Measurements from ENCODE around the gene SEC14L6. TPM values are rescaled to one million over a fixed set of nuclear protein-coding genes. Genes with fewer than 3 reads are reported as not detected.

SEC14L6 gene
- total RNA-seq, 3 donors from 2014 or later = 0.33 to 0.73 TPM; not detected in 1

DNA sequence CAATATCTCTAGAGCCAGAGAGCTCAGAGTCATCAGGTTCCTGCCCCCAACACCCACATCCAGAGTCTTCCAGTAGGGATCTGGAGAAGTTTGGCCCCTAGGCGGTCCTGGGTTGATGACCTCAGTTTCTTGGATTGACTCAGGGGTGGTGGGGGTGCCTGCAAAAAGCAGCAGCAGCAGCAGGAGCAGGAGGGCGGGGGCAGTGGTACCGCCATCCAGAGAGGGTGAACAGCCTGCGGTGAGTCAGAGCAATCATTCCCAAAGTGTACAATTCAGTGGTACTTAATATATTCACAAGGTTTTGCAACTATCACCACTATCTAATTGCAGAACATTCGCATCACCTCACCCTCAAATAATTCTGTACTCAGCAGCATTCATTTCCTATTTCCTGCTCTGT, 64.8 kb downstream of the SEC14L6 start:
- H3K4me1 ChIP-seq = no peaks in the 10 kb centered on the region
- DNase-seq (ENCODE audit: low spot score in 2 of 2) = no peak
- H3K9me3 ChIP-seq = no peaks in the 10 kb centered on the region
- H3K4me3 ChIP-seq = no peak overlapping the region
- TF ChIP-seq POLR2AphosphoS5 (IDR thresholded peaks at IDR 0.05) (no peak), POLR2A (IDR thresholded peaks at IDR 0.05) (no peak)
- TF ChIP-seq, protein P1, sequence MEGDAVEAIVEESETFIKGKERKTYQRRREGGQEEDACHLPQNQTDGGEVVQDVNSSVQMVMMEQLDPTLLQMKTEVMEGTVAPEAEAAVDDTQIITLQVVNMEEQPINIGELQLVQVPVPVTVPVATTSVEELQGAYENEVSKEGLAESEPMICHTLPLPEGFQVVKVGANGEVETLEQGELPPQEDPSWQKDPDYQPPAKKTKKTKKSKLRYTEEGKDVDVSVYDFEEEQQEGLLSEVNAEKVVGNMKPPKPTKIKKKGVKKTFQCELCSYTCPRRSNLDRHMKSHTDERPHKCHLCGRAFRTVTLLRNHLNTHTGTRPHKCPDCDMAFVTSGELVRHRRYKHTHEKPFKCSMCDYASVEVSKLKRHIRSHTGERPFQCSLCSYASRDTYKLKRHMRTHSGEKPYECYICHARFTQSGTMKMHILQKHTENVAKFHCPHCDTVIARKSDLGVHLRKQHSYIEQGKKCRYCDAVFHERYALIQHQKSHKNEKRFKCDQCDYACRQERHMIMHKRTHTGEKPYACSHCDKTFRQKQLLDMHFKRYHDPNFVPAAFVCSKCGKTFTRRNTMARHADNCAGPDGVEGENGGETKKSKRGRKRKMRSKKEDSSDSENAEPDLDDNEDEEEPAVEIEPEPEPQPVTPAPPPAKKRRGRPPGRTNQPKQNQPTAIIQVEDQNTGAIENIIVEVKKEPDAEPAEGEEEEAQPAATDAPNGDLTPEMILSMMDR (IDR thresholded peaks at IDR 0.05) = no peak
- H3K27me3 ChIP-seq = no peaks in the 10 kb centered on the region
- no peak overlapping the region for H3K27ac ChIP-seq
- intact Hi-C loops (cut with DNase I; ENCODE audit: low total_unique reads) = no loop called here
- H3K36me3 ChIP-seq = no peaks in the 10 kb centered on the region

DNA sequence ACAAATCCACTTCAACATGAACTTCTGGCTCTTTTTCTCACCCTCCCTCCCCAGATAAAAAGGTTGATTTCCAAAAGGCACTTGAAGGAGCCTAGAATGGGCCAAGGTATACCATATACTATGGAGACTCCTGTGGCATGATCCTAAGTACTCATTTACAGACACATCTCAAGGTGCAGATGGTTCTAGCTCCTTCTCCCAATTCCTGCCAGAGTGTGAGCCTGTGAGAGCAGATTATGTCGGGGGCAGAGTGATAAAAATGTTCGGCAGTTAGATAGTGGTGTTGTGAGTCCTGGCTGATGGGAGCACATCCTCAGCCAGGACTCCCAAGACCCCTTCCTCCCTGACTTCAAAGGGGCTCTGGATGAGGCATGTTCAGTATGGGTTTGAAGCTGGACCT, 66.6 kb downstream of the SEC14L6 start:
- Histone ChIP-seq H3K36me3 (no peaks in the 10 kb centered on the region), H3K4me1 (no peaks in the 10 kb centered on the region), H3K27me3 (no peaks in the 10 kb centered on the region), H3K9me3 (no peaks in the 10 kb centered on the region), H3K4me3 (no peak overlapping the region), H3K27ac (no peak overlapping the region)
- intact Hi-C loops (cut with DNase I; ENCODE audit: low total_unique reads) = no loop called here
- TF ChIP-seq, protein P1 (IDR thresholded peaks at IDR 0.05) = no peak
- TF ChIP-seq POLR2AphosphoS5 (IDR thresholded peaks at IDR 0.05) (no peak), POLR2A (IDR thresholded peaks at IDR 0.05) (no peak)
- DNase-seq (ENCODE audit: low spot score in 2 of 2) = no peak

DNA sequence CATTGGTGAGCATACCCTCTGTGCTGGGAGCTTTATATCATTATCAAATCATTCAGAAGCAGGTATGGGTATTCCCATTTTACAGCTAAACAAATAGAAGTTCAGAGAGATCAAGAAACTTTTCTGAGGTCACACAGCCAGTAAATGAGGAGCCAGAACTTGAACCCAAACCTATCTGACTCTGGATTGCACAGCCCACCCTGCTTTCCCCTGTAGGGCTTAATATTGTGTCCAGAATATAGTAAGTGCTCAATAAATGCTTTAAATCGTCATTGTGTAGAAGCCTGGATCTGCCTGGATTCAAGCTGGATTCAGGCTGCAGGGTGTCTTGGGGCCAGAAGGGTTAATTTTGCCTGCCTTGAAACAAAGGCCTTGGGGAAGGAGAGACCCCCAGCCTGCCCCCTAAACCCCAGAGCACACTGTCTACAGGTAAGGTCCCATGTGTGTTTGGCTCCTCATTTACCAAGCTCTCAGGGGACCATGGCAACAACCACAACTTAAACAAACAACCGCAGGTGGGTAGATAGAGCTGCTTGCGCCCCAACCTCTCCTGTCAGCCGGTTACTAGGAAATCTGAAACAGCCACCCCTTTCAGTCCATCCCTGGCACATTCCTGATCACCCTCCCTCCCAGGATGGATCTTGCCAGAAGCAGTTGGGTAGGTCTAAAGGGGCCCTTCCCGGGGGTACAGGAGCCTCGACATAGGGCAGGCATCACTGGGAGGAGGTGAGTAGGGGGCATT, 71.7 kb downstream of the SEC14L6 start:
- intact Hi-C loops (cut with DNase I; ENCODE audit: low total_unique reads) = no loop called here
- no peaks in the 10 kb centered on the region for H3K9me3 ChIP-seq
- peak in 1 of 2 donors; percentile 37 for DNase-seq (ENCODE audit: low spot score in 2 of 2)
- no peak overlapping the region for H3K4me3 ChIP-seq
- no peaks in the 10 kb centered on the region for H3K4me1 ChIP-seq
- H3K36me3 ChIP-seq = no peaks in the 10 kb centered on the region
- H3K27me3 ChIP-seq = no peaks in the 10 kb centered on the region
- TF ChIP-seq POLR2A (IDR thresholded peaks at IDR 0.05) (no peak), POLR2AphosphoS5 (IDR thresholded peaks at IDR 0.05) (no peak)
- TF ChIP-seq, protein P1 (IDR thresholded peaks at IDR 0.05) = no peak
- no peak overlapping the region for H3K27ac ChIP-seq

DNA sequence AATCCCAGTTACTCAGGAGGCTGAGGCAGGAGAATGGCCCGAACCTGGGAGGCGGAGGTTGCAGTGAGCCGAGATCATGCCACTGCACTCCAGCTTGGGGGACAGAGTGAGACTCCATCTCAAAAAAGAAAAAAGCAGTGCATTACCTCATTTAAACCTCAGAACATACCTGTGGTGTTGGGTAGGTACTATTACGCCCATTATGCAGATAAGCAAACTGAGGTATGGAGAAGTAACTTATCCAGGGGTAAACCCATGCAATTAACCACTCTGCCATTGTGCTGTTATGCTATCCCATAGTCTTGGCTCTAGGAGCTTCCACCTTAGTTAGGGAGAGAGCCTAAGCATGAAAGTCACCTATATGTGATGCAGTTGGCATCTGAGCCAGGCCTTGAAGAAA, 72.4 kb downstream of the SEC14L6 start:
- intact Hi-C loops (cut with DNase I; ENCODE audit: low total_unique reads) = no loop called here
- TF ChIP-seq POLR2A (IDR thresholded peaks at IDR 0.05) (no peak), POLR2AphosphoS5 (IDR thresholded peaks at IDR 0.05) (no peak)
- TF ChIP-seq, protein P1 (IDR thresholded peaks at IDR 0.05) = no peak
- no peak for DNase-seq (ENCODE audit: low spot score in 2 of 2)
- Histone ChIP-seq H3K4me1 (no peaks in the 10 kb centered on the region), H3K9me3 (no peaks in the 10 kb centered on the region), H3K4me3 (no peak overlapping the region), H3K27me3 (no peaks in the 10 kb centered on the region), H3K36me3 (no peaks in the 10 kb centered on the region), H3K27ac (no peak overlapping the region)

DNA sequence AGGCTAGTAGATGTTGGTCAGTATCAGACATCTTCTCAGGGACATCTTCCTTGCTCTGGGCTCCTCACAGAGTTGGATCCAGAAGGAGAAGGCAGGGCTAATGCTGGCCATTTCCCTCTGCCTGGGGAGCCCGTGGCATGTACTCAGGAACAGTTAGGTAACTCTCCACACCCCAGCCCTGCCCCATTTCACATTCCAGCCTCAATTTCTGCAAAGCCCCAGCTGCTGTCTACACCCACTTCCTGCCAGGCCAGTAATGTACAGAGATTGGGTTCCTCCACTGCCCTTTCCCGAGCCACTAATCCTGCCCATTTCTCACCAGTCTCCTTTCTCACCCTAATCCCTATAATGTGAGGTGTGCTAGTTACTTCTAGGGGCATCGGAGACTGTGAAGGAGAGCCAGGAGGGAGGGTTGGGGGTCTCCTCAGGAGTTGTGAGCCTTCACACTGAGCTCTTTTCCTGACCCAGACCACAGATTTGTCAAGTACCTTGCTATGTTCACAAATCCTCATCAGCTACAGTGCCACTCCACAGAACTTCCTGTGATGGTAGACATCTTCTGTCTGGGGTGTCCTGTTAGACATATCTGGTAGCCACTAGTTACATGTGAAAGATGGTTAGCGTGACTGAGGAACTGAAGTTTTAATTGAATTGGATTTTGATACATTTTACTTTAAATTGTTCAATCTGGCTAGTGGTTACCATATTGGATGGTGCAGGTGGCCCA, 73.4 kb downstream of the SEC14L6 start:
- Histone ChIP-seq H3K27me3 (no peaks in the 10 kb centered on the region), H3K4me3 (no peak overlapping the region), H3K36me3 (no peaks in the 10 kb centered on the region), H3K4me1 (no peaks in the 10 kb centered on the region), H3K9me3 (no peaks in the 10 kb centered on the region), H3K27ac (no peak overlapping the region)
- intact Hi-C loops (cut with DNase I; ENCODE audit: low total_unique reads) = no loop called here
- no peak for DNase-seq (ENCODE audit: low spot score in 2 of 2)
- TF ChIP-seq, protein P1 (IDR thresholded peaks at IDR 0.05) = no peak
- TF ChIP-seq POLR2A (IDR thresholded peaks at IDR 0.05) = no peak
- no peak for TF ChIP-seq POLR2AphosphoS5 (IDR thresholded peaks at IDR 0.05)
